D341Med (cell line): ENCODE data around the gene KRTAP10-5.
"Not testable (repeated sequence)": the region's sequence is repeated elsewhere in the genome, so short reads cannot be mapped to it uniquely, and the experiment has no call there.

Experiments used
- DNase-seq: peaks from one replicate; pipeline ENCODE4 v3.0.0; 2012; ENCODE audit warnings: low spot score

The KRTAP10-5 gene

DNA sequence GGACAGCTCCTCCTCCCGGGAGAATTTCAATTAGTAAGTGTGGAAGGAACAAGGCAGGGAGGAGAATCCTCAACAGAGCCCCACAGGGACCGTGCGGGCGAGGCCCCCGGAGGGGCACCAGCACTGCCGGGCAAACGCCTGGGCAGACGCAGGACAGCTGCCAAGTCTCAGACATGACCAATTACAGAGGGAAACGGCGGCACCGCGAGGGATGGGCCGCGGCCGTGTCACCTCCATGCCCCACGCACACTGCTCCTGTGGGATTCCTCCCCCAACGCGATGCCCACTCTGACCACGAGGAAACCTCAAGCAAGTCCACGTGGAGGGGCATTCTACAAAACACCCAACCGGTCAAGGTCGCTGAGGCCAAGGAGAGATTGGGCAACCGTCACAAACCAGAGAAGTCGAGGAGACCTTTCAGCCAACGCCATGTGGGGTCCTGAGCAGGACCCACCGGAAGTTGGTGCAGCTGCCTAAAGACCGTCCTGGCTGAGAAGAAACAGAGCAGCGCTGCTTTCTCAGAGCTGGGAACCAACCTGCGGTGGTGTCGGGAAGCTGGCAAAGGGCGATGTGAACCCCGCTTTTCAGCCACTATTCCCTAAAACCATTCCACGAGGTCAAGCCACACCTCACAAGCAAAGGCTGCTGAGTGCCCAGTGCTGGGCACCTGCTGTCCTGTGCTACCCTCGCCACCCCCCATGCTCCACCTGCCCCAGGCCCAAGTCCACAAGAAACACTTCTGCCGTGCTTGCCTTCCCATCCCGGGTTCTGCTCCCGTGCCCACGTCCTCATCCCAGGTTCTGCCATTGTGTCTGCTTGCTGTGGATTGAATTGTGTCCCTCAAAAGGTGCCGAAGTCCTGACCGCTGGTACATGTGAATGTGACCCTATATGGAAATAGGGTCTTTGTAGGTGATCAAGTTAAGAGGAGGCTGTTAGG lies 8.3 kb downstream of the KRTAP10-5 start:
- DNase-seq: peak; percentile 27

DNA sequence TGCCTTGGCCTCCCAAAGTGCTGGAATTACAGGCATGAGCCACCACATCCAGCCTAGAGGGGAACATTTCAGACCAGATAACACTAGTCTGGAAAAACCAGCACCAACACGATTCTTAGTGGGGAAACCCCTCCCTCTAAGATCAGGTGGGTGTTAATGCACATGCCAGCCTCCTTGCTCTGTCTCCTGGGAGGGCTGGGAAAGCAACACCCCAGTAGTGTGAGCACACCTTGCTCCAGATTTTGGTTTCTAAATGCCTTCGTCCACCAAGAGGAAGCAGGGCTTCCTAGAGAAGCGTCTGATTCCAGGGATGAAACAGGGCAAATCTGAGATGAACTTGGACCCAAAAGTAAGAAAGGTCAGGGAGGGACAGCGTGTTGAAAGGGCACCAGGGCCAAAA lies 9.1 kb downstream of the KRTAP10-5 start:
- no peak for DNase-seq

DNA sequence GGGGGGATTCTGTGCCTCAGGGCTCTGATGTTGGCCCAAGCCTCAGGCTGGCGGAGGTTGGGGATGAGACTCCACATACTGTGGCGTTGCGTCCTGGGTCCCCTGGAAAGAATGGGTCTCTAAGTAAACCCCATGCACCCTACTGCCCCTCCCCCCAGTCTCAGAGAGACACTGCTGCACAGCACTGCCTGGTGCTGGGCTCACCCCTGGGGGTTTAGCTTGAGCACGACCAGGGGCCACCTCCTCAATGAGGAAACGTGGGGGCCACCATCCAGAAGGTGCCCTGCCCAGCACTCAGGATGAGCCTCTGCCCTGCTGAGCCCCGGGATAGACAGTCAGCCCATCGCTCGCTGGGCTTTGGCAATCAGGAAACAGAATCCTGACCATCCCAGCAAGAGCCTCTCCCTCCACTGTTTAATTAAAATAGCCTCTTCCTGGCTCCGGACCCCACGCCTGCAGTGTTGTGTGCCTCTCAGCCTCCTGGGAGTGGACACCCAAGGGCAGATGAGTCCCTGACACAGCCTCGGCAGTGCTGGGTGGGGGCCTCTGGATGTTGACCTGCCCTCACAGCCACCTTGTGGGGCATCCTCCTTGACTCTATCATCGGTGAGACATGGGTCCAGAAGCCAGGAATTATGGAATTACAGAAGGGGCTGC lies 10.4 kb downstream of the KRTAP10-5 start:
- DNase-seq: peak; percentile 17

DNA sequence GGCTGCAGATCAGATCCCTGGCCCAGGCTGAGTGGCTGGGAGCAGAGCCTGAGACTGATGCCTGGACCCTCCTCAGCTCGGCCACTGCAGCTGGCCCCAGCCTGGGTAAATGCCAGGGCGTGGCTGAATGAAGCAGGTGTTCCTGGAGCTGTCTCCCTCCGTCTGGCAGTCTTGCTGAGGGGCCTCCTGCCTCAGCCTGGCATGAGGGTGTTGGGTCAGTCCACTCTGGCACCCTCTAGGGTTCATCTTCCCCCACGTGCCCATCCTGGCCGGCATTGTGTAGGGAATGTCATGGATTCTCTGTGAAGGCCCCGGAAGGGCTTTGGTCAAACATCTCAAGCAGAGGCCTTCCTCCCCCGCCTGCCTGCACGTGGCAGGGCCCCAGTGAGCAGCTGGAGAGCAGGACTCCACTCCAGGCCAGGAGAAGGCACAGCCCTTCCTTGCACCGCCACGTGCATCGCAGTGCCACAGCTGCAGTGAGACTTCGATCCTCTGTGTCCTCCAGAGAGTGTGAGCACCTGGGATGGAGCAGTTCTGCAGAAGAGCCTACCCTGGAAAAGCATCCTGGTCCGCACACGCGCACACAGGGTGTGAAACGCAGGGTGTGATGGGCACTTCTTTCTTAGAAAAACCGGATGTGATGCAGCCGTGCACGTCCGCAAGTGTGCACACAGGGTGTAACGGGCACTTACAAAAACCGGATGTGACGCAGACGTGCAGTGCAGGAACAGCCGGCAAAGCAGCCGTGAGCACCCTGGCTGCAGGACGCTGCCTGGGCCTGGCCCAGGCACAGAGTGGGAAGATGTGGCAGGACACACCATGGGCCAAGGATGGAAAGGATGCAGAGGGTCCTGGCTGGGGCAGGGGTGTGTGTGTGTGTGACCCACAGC lies 11.5 kb downstream of the KRTAP10-5 start:
- peak; percentile 23 for DNase-seq

DNA sequence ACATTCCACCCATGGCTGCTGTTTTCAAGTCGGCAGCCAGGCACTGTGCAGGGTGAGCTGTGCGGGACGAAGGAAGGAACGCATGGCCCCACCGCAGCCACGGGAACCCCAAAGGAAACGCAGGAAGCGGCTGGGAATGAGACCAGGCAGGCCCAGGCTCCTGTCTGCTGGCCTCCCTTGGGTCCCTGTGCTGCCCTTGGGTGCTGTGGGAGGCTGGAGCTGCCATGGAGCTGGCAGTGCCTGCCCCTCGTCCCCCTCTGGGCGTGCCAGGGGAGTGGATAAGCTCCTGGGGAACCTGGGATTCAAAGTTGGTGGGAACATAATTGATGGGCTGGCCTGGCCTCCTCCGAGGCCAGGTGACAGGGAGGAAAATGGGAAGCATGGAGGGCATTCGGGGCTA lies 12.1 kb downstream of the KRTAP10-5 start:
- peak; percentile 24 for DNase-seq

- peak; percentile 14 for DNase-seq
These were observed 12.8 kb downstream of the KRTAP10-5 start for GRCh38 chr21:44567481-44568171.

DNA sequence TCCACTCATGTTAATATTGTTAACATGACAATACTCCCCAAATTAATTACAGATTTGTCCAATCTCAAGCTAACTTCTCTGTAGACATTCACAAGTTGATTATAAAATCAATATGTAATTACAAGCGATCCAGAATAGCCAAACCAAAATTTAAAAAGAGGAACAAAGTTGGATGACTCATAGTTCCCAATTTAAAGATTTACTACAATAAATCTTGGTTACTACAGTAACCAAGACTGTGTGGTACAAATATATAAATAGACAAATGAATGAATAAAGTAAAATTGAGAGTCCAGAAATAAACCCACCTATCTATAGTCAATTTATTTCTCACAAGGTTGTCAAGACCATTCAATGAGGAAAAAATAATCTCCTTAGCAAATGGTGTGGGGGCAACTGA lies 14.0 kb downstream of the KRTAP10-5 start:
- DNase-seq: no peak

DNA sequence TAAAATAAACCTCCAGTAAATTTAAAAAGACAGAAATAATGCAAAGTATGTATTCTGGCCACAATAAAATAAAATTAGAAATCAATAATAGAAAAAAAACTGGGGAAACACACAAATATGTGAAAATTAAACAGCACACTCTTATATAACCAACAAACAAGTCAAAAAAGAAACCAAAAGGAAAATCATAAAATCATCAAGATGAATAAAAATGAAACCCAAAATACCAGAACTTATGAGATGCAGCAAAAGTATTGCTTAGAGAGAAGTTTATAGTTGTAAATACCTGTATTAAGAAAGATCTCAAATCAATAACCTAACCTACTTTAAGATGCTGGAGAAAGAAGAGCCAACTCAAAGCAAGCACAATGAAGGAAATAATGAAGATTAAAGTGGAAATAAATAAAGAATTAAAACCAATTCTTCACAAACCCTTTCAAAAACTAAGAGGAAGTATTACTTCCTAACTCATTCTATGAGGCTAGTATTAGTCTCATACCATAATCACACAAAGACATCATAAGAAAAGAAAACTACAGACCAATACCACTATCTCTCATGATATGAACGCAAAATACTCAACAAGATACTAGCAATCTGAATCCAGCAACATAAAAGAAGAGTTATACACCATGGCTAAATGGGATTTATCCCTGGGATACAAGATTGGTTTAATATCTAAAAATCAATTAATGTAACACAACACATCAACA lies 15.4 kb downstream of the KRTAP10-5 start:
- DNase-seq: no peak

GRCh38 chr21:44564099-44564498 lies 16.3 kb downstream of the KRTAP10-5 start:
- DNase-seq: no peak

- DNase-seq: no peak
These were observed 21.7 kb downstream of the KRTAP10-5 start, which contains the start of gene KRTAP10-3 for GRCh38 chr21:44558695-44559094. TSS of gene KRTAP10-3 (minus strand) at chr21:44558795. CDS start at chr21:44558715, 80 bp downstream.

DNA sequence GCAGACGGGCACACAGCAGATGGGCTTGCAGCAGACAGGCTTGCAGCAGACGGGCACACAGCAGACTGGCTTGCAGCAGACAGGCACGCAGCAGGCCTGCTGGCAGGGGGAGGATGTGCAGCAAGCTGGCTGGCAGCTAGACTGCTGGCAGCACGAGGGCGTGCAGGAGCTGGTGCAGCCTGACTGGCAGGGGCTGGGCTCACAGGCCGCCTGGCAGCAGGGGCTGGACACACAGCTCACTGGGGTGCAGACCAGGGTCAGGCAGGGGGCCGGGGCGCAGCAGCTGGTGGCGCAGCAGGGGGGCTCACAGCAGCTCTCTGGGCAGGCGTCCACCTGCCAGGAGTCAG lies 22.1 kb downstream of the KRTAP10-5 start:
- DNase-seq: not testable (repeated sequence)

DNA sequence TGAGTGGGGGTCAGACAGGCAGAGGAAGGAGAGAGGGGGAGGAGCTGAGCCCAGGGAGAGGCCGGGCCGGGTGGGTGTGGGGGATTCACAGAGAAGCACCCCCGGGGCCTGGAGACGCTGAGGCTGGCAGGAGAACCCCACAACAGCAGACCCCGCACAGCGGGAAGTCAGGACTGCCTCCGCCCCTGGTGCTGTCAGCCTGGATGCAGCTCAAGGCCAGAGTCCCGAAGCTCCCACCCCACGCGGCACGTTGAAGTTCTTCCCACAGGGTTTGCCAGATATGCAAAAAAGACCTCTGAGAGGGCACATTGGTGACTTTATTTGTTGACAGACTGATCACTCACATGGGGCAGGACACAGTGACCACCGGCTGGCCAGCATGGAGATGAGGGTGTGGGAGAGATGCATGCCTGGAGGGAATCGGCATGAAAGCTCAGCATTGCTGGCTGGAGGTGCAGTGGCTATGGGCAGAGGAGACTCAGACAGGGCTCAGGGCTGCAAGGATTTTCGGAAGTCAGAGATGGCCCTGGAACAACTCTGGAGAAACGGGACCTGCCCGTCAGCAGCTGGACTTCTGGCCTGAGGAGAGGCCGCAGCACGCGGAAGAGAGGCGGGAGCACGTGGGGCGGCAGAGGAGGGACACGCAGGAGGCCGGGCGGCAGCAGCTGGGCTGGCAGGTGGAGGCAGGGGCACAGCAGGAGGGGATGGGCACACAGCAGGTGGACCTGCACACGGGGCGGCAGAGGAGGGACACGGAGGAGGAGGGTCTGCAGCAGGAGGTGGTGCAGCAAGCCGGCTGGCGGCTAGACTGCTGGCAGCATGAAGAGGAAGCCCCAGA lies 22.7 kb downstream of the KRTAP10-5 start:
- DNase-seq: peak; percentile 20

DNA sequence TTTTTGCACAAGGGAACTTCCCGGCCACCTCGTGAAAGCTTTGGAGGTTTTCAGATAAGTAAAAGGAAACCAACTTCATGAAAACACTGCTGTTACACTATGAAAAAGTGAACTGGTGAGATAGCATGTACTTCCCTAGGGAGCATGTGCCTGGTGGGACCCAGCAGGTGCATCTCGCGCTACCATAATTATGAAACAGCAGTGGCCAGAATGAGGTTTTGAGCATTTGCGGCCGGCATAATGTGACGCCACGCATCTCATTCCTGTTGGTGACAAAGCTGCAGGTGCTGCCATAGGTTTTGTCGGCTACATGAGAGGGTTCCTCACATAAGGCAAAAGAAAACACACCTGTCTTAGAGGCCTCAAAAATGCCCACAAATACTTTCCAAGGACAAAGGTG lies 23.5 kb downstream of the KRTAP10-5 start:
- DNase-seq: no peak

GRCh38 chr21:44555200-44555875 lies 25.1 kb downstream of the KRTAP10-5 start:
- peak; percentile 25 for DNase-seq

GRCh38 chr21:44552681-44553080 lies 27.7 kb downstream of the KRTAP10-5 start:
- peak; percentile 11 for DNase-seq

DNA sequence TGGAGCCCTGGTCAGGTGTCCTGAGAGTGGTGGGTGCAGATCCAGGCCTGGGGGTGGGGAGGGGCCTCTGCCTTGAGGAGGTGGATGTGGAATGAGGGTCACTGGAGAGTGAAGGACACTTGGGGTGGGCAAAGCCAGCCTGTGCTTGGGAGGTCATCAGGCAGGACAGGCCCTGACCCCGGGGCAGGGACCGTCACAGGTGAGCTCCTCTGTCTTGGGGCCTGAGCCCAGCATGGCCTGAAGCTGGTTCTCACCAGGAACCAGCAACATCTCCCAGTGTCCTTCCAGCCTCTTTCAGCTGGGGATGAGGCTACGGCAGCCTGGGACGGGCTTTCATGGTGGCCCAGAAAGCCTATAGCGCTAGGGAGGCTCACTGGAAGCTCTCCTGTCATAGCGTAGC lies 28.3 kb downstream of the KRTAP10-5 start:
- peak; percentile 11 for DNase-seq

GRCh38 chr21:44551340-44551961 lies 29.0 kb downstream of the KRTAP10-5 start, which contains the start of gene KRTAP10-2:
TSS of gene KRTAP10-2 (minus strand) at chr21:44551505. CDS start at chr21:44551458, 47 bp downstream.
- peak; percentile 18 for DNase-seq

DNA sequence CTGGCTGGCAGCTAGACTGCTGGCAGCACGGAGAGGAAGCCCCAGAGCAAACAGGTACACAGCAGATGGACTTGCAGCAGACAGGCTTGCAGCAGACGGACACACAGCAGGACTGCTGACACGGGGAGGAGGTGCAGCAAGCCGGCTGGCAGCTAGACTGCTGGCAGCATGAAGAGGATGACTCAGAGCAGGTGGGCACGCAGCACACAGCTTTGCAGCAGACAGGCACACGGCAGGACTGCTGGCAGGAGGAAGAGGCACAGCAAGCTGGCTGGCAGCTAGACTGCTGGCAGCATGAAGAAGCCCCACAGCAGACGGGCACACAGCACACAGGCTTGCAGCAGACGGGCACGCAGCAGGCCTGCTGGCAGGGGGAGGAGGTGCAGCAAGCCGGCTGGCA lies 29.6 kb downstream of the KRTAP10-5 start:
- DNase-seq: peak; percentile 4

GRCh38 chr21:44550285-44550684 lies 30.1 kb downstream of the KRTAP10-5 start:
- DNase-seq: peak; percentile 24
